ENCODE results near the gene NUCB2. TPM values are rescaled to one million over a fixed set of nuclear protein-coding genes. Genes with fewer than 3 reads are reported as not detected.

The NUCB2 gene
- polyA plus RNA-seq, 1 of the 3 experiments (the other 2 are of a cell fraction), result 25.0 TPM

- Histone ChIP-seq H3K9me2 (no peaks in the 10 kb centered on the region), H3K27ac (ENCODE audit: low read depth in 2 of 2, low read length in 1 of 2) (no peak overlapping the region), H2AFZ (ENCODE audit: low read depth) (no peak overlapping the region), H3K36me3 (replicated peaks in 1 of 2; ENCODE audit: control insufficient read depth in 1 of 2, insufficient read depth in 2 of 2, low read length in 1 of 2) (peaks cover 3 to 17% of the 10 kb centered on the region in 2 experiments), H3F3A (replicated peaks; ENCODE audit: insufficient read depth) (peaks cover 4% of the 10 kb centered on the region), H3K9me3 (no peaks in the 10 kb centered on the region), H4K20me1 (ENCODE audit: insufficient read depth) (no peaks in the 10 kb centered on the region), H3K4me1 (ENCODE audit: control insufficient read depth in 1 of 2, insufficient read depth in 2 of 2, low read depth in 1 of 2, low read length in 1 of 2) (no peaks in the 10 kb centered on the region), H3K4me3 (ENCODE audit: low read depth in 2 of 2, low read length in 1 of 2) (no peak overlapping the region), H3K79me2 (ENCODE audit: insufficient read depth) (no peaks in the 10 kb centered on the region), H3K4me2 (no peak overlapping the region), H3K27me3 (ENCODE audit: insufficient read depth) (no peaks in the 10 kb centered on the region), H3K9ac (no peak overlapping the region)
- TF ChIP-seq USF2 (IDR thresholded peaks at IDR 0.05; ENCODE audit: borderline replicate concordance, low read depth, low read length) (no peak), NFIC (IDR thresholded peaks at IDR 0.05; ENCODE audit: borderline replicate concordance) (no peak), YY1 (IDR thresholded peaks at IDR 0.05; ENCODE audit: low read depth) (no peak), SIN3A (IDR thresholded peaks at IDR 0.05; ENCODE audit: borderline replicate concordance, low read depth, low read length) (no peak), EZH2phosphoT487 (IDR thresholded peaks at IDR 0.05; ENCODE audit: borderline replicate concordance, low read depth) (no peak), GATA2 (CRISPR knock-in tag; IDR thresholded peaks at IDR 0.05) (no peak), FOXM1 (IDR thresholded peaks at IDR 0.05; ENCODE audit: low read depth) (no peak), TEAD4 (IDR thresholded peaks at IDR 0.05; ENCODE audit: borderline replicate concordance, insufficient read depth) (no peak), POLR2AphosphoS5 (IDR thresholded peaks at IDR 0.05; ENCODE audit: low read depth, low read length) (no peak), SMC3 (IDR thresholded peaks at IDR 0.05; ENCODE audit: low read depth, low read length) (no peak), MEF2A (IDR thresholded peaks at IDR 0.05; ENCODE audit: borderline replicate concordance, low read depth) (no peak), RCOR1 (IDR thresholded peaks at IDR 0.05; ENCODE audit: low read length) (no peak), PBX3 (IDR thresholded peaks at IDR 0.05) (no peak), CHD2 (IDR thresholded peaks at IDR 0.05; ENCODE audit: low read length, partially characterized antibody) (no peak), JUND (IDR thresholded peaks at IDR 0.05) (no peak)
- TF ChIP-seq, protein P1, sequence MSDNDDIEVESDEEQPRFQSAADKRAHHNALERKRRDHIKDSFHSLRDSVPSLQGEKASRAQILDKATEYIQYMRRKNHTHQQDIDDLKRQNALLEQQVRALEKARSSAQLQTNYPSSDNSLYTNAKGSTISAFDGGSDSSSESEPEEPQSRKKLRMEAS (IDR thresholded peaks at IDR 0.05; ENCODE audit: low read depth), result no peak
- TF ChIP-seq, protein P2, sequence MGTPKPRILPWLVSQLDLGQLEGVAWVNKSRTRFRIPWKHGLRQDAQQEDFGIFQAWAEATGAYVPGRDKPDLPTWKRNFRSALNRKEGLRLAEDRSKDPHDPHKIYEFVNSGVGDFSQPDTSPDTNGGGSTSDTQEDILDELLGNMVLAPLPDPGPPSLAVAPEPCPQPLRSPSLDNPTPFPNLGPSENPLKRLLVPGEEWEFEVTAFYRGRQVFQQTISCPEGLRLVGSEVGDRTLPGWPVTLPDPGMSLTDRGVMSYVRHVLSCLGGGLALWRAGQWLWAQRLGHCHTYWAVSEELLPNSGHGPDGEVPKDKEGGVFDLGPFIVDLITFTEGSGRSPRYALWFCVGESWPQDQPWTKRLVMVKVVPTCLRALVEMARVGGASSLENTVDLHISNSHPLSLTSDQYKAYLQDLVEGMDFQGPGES (IDR thresholded peaks at IDR 0.05; ENCODE audit: low read depth, low read length), result no peak
- ChIA-PET CTCF (interaction anchor here (1.4 kb wide), 1 partner anchor 92 kb away, joined by 3 read pairs; no protein-coding TSS in a partner anchor), POLR2A (no interaction called here)
- 100% methylated on average over 1 of the region's 1 CpG for WGBS (ENCODE audit: low lambda C conversion rate)
- no peak for DNase-seq
Observed at GRCh38 chr11:17291710-17292109, 15.2 kb downstream of the NUCB2 start.

Measured in SK-N-SH (cell line).